ENCODE measurements around the gene ST14.
A peak's percentile ranks its signal among the peaks of the same experiment; 100 is the strongest.

ST14 gene

GRCh38 chr11:130162733-130163132 lies 3.2 kb downstream of the ST14 start:
- Histone ChIP-seq H3K27ac (ENCODE audit: extremely low read depth, low read depth, low read length) (no peak overlapping the region), H3K4me3 (ENCODE audit: low read depth, low read length) (no peak overlapping the region), H3K36me3 (ENCODE audit: control insufficient read depth in 2 of 2, insufficient read depth in 1 of 2, low read length in 2 of 2) (no peaks in the 10 kb centered on the region), H3K9me3 (ENCODE audit: control insufficient read depth, insufficient read depth, low read depth, low read length) (no peaks in the 10 kb centered on the region), H3K4me1 (ENCODE audit: control insufficient read depth, insufficient read depth, low read length) (no peaks in the 10 kb centered on the region)
- ChIA-PET CTCF (interaction anchor here (1.1 kb wide), 1 partner anchor 31 kb away, joined by 5 read pairs; no protein-coding TSS in a partner anchor), POLR2A (no interaction called here)
- TF ChIP-seq ZNF174 (tag by site-specific recombination; IDR thresholded peaks at IDR 0.05) (no peak), ZSCAN4 (tag by site-specific recombination; IDR thresholded peaks at IDR 0.05) (no peak)

GRCh38 chr11:130163346-130164220 lies 4.0 kb downstream of the ST14 start:
- CTCF ChIA-PET: interaction anchor here (1.1 kb wide), 1 partner anchor 32 kb away, joined by 5 read pairs; no protein-coding TSS in a partner anchor
- no peaks in the 10 kb centered on the region for H3K4me1 ChIP-seq (ENCODE audit: control insufficient read depth, insufficient read depth, low read length)
- H3K4me3 ChIP-seq (ENCODE audit: low read depth, low read length): peak overlapping the region; percentile 10
- POLR2A ChIA-PET: no interaction called here
- H3K27ac ChIP-seq (ENCODE audit: extremely low read depth, low read depth, low read length): no peak overlapping the region
- H3K9me3 ChIP-seq (ENCODE audit: control insufficient read depth, insufficient read depth, low read depth, low read length): no peaks in the 10 kb centered on the region
- H3K36me3 ChIP-seq (ENCODE audit: control insufficient read depth in 2 of 2, insufficient read depth in 1 of 2, low read length in 2 of 2): no peaks in the 10 kb centered on the region
- no peak for TF ChIP-seq ZNF670 (tag by site-specific recombination; IDR thresholded peaks at IDR 0.05; ENCODE audit: low read depth)
- no peak for TF ChIP-seq ZNF18 (tag by site-specific recombination; IDR thresholded peaks at IDR 0.05)
- no peak for TF ChIP-seq ZNF350 (tag by site-specific recombination; IDR thresholded peaks at IDR 0.05)
- no peak for TF ChIP-seq ZNF518A (tag by site-specific recombination; conservative IDR thresholded peaks at IDR 0.05; ENCODE audit: low read depth)
- TF ChIP-seq ZNF426 (tag by site-specific recombination; IDR thresholded peaks at IDR 0.05): no peak
- TF ChIP-seq ZNF121 (tag by site-specific recombination; IDR thresholded peaks at IDR 0.05): peak; percentile 61; the same call in 1 of the 2 replicates
- TF ChIP-seq ZXDB (tag by site-specific recombination; IDR thresholded peaks at IDR 0.05): peak; percentile 64
- TF ChIP-seq ZBTB48 (tag by site-specific recombination; IDR thresholded peaks at IDR 0.05): 0 out of 2 replicates have a peak, but pooled peaks have one; percentile 43
- peak; percentile 32; the same call in 1 of the 2 replicates for TF ChIP-seq ZBTB17 (tag by site-specific recombination; IDR thresholded peaks at IDR 0.05)
- no peak for TF ChIP-seq ZNF211 (tag by site-specific recombination; IDR thresholded peaks at IDR 0.05; ENCODE audit: low read depth)
- no peak for TF ChIP-seq ZNF530 (tag by site-specific recombination; IDR thresholded peaks at IDR 0.05; ENCODE audit: low read depth)
- TF ChIP-seq BCL6B (tag by site-specific recombination; IDR thresholded peaks at IDR 0.05): no peak
